ENCODE results near the gene C16orf87. TPM values are rescaled to one million over a fixed set of nuclear protein-coding genes. Genes with fewer than 3 reads are reported as not detected.

The C16orf87 gene
- total RNA-seq, 1 donor from 2014 or later: 9.3 TPM

DNA sequence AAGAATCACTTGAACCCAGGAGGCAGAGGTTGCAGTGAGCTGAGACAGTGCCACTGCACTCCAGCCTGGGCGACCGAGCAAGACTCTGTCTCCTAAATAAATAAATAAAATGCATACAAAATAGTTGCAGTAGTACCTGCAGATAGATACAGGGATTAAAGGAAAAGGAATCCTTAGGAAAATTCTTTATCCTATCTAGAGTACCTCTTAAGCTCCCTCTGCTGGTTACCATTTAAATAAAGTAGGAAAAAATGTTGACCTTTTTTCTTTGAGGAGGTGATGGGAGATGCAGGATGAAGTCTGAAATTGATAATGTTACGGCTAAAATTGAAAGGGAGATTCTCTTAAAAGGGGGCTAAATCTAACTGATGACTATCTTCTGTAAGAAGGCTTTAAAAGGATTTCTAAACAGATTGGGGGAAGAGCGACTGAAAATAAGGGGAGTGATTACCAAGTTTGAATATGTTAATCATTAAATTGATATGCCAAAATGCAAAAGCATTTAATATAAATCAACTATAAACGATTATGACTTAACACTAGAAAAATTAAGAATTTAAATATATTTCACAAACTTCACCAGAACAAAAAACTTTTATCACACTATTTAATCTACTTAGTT is 29.4 kb downstream of the C16orf87 start:
- TF ChIP-seq, protein P1, sequence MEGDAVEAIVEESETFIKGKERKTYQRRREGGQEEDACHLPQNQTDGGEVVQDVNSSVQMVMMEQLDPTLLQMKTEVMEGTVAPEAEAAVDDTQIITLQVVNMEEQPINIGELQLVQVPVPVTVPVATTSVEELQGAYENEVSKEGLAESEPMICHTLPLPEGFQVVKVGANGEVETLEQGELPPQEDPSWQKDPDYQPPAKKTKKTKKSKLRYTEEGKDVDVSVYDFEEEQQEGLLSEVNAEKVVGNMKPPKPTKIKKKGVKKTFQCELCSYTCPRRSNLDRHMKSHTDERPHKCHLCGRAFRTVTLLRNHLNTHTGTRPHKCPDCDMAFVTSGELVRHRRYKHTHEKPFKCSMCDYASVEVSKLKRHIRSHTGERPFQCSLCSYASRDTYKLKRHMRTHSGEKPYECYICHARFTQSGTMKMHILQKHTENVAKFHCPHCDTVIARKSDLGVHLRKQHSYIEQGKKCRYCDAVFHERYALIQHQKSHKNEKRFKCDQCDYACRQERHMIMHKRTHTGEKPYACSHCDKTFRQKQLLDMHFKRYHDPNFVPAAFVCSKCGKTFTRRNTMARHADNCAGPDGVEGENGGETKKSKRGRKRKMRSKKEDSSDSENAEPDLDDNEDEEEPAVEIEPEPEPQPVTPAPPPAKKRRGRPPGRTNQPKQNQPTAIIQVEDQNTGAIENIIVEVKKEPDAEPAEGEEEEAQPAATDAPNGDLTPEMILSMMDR (conservative IDR thresholded peaks at IDR 0.05; ENCODE audit: low read depth, low read length): peak; percentile 52
- no peak overlapping the region for H3K4me3 ChIP-seq (ENCODE audit: low read depth, low read length)
- no peak for DNase-seq (ENCODE audit: low read depth)

DNA sequence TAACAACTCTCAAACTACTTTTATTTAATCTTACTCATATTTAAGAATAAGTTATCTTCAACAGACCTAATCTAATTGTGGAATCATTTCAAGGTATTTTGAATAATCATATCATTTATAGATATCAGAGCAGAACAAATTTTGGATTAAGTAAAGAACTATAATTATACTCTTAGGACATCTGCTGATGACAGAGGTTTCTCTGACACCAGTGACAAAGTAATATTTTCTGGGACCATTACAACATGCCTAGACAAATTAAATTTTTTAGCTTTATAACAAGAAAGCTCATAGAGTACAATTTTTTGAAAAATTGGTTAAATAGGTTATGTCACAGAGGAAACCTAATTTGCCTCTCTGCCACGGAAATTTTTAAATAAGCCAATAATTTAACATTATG is 30.5 kb downstream of the C16orf87 start:
- TF ChIP-seq, protein P1 (conservative IDR thresholded peaks at IDR 0.05; ENCODE audit: low read depth, low read length): no peak
- no peak overlapping the region for H3K4me3 ChIP-seq (ENCODE audit: low read depth, low read length)

DNA sequence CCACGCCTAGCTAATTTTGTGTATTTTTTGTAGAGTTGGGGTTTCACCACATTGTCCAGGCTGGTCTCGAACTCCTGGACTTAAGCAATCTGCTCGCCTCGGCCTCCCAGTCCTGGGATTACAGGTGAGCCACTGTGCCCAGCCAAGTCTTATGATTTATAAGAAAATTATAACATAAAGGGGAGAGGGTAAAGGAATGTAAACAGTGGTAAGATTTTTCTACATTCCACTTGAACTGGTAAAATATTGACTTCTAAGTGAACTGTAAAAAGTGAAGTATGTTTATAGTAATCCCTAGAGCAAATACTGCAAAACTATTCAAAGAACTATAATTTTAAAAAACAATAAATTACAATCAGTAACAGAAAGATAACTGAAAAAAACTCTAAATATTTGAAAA is 33.5 kb downstream of the C16orf87 start:
- no peak overlapping the region for H3K4me3 ChIP-seq (ENCODE audit: low read depth, low read length)
- DNase-seq (ENCODE audit: low read depth): no peak
- TF ChIP-seq, protein P1 (conservative IDR thresholded peaks at IDR 0.05; ENCODE audit: low read depth, low read length): no peak

More for the DNA sequence above, 30.5 kb downstream of the C16orf87 start:
- DNase-seq (ENCODE audit: low read depth): no peak

DNA sequence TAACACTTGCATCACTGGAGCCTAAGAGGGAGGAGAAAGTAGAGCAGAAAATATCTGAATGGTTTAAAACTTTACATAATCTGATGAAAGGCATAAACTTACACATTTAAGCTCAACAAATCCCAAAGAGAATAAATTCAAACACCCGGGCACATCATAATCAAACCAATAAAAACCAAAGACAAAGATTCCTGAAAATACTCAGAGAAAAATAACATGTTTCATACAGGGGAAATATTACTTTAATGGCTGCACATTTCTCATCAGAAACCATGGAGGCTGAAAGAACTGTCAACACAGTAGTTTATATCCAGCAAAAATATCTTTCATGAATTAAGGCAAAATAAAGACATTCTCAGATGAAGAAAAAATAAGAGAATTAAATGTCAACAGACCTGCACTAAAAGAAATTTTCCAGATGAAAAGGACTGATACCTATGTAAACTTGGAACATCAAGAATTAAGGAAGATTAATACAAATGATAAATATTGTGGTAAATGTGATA is 34.2 kb downstream of the C16orf87 start:
- no peak overlapping the region for H3K4me3 ChIP-seq (ENCODE audit: low read depth, low read length)
- no peak for DNase-seq (ENCODE audit: low read depth)
- TF ChIP-seq, protein P1 (conservative IDR thresholded peaks at IDR 0.05; ENCODE audit: low read depth, low read length): no peak

DNA sequence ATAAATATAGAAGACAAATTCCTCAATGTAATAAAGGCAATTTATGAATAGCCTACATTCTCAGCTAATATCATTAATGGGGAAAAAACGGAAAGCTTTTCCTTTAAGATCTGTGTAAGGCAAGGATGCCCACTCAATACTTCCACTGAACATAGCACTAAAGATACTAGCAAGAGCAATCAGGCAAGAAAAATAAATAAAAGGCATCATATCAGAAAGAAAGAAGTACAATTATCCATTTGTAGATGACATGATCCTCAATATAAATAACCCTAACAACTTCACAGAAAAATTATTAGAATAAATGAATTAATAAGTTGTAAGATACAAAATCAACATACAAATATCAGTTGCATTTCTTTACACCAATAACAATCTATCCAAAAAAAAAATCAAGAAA is 37.1 kb downstream of the C16orf87 start:
- TF ChIP-seq, protein P1 (conservative IDR thresholded peaks at IDR 0.05; ENCODE audit: low read depth, low read length): no peak
- H3K4me3 ChIP-seq (ENCODE audit: low read depth, low read length): no peak overlapping the region
- no peak for DNase-seq (ENCODE audit: low read depth)

DNA sequence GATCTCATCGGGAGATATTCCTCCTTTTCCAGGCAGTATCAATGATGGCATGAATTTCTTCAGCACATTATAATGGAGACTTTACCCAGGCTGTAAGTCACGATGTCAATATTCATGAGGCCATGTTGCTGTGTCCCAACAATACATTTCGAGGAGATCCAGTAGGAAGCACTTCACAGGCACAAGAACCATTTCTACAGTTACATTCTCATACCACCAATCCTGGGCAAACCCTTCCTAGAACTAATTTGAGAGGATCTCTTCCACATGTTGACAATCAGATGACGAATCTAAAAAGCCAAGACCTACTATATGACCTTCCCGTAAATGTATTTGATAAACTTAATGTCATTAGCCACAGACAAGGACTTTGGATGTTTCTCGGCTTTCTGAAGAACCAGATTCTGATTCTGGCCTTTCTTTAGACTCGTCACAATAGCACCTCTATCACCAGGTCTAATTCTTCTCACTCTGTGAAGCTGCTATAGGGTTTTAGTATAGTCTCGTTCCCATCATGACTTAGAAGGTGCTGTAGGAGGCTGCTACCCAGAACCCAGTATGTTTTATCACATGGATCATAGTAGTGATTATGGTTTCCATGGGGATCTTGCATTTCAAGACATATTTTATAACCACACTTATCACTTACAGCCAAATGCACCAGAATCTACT is 40.2 kb downstream of the C16orf87 start:
- peak overlapping the region; percentile 70 for H3K4me3 ChIP-seq (ENCODE audit: low read depth, low read length)
- TF ChIP-seq, protein P1 (conservative IDR thresholded peaks at IDR 0.05; ENCODE audit: low read depth, low read length): no peak
- DNase-seq (ENCODE audit: low read depth): no peak
